Bronchial epithelial cell (primary cell): ENCODE results near the gene NRXN3. TPM values are rescaled to one million over a fixed set of nuclear protein-coding genes. Genes with fewer than 3 reads are reported as not detected.

Source experiments
- DNase-seq: peaks from one replicate; pipeline ENCODE4 v3.0.0-alpha.2; 2010; ENCODE audit warnings: low read depth
- FAIRE-seq: peaks from 2 replicates; lab custom pipeline; 2011; peaks lifted over from hg19 to GRCh38; lab: Jason Lieb, UNC
- H3K27me3 ChIP-seq: 2 replicates; pipeline ENCODE4 v1.5.1; 2011; ENCODE audit warnings: low read length; ENCODE audit not compliant: control insufficient read depth, insufficient read depth
- H3K36me3 ChIP-seq: 2 replicates; pipeline ENCODE4 v1.5.1; 2011; ENCODE audit warnings: low read length; ENCODE audit not compliant: control insufficient read depth, insufficient read depth
- H3K4me3 ChIP-seq: 2 replicates; pipeline ENCODE4 v1.5.1; 2011; ENCODE audit warnings: mild to moderate bottlenecking, low read depth, low read length, control low read depth
- CTCF ChIP-seq: IDR thresholded peaks from 2 replicates; pipeline ENCODE4 v1.5.1; 2011; ENCODE audit warnings: mild to moderate bottlenecking, moderate library complexity, low read length, control low read depth, inconsistent platforms; ENCODE audit not compliant: insufficient read depth, severe bottlenecking
- total RNA-seq: library from RNA; depleted of rRNA; stranded (reverse); fragments of >200 nt; gene quantifications from 2 replicates; pipeline ENCODE4 v1.2.1, GENCODE V29; 2014

Gene NRXN3
- total RNA-seq, 1 donor from 2014 or later, result under 0.01 TPM

DNA sequence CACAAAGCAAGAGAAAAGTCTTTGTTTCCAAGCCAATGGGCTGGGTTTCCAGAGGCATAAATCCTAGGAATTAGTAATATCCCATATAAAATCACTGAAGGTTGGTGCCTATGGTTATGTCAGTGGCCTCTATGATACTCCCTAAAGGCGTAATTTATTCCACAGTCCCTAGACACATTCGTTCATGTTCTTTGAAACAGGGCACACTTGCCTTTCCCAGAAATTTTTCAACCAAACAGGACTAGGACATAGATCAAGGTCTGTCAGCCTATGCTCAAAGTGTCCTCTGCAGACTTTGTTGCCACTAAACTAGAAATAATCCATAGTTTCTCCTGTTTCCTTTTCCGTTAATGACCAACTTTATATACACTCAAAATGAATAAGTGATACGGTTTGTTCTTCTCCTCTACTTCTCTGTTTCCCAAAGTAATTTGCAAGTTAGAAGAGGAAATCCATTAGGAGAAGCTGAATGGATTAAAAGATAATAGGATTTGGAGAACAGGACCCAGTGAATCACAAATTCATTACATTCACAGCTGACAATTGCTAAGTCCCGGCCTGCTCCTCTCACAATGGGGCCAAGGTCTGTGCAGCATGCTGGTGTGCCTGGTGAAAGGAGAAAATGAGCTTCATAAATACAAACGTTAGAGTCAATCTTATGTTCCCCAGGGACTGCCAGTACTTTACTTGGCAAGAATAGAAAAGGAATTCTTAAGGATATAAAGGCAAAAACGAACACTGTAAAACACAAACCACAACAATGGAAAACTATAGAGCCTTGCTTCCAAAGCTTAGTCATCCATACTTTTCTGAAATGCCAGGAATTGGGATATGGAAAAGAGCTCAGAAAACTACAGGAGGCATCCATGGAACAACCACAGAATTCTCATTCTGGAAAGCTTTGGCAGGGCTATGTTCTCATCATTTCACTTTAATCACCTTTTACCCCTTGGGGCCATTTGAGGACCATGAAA, 966.2 kb downstream of the NRXN3 start:
- H3K4me3 ChIP-seq, result no peak overlapping the region
- FAIRE-seq, result no peak

DNA sequence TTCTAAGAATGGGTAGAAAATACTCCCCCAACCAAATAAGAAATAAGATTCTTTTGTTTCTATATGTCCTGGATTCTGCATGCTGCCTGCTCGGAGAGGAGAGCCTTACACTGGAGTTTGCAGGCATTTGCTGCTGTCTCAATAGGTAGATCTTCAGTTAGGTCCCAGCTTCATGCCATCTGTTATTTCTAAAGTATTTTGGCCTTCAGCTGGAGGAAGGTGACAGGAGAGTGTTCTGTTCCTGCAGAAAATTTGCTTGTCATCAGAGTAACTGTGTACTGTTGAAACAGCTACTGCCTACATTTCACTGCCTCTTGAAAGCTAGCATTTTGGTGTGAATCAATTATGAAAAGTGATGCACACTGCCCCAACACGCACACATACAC, 966.9 kb downstream of the NRXN3 start:
- DNase-seq, result no peak
- no peaks in the 10 kb centered on the region for H3K27me3 ChIP-seq
- no peak for TF ChIP-seq CTCF
- H3K4me3 ChIP-seq, result no peak overlapping the region
- no peak for FAIRE-seq
- no peaks in the 10 kb centered on the region for H3K36me3 ChIP-seq

More for the DNA sequence above, 966.2 kb downstream of the NRXN3 start:
- no peaks in the 10 kb centered on the region for H3K36me3 ChIP-seq
- no peak for TF ChIP-seq CTCF
- no peak for DNase-seq
- H3K27me3 ChIP-seq, result no peaks in the 10 kb centered on the region

DNA sequence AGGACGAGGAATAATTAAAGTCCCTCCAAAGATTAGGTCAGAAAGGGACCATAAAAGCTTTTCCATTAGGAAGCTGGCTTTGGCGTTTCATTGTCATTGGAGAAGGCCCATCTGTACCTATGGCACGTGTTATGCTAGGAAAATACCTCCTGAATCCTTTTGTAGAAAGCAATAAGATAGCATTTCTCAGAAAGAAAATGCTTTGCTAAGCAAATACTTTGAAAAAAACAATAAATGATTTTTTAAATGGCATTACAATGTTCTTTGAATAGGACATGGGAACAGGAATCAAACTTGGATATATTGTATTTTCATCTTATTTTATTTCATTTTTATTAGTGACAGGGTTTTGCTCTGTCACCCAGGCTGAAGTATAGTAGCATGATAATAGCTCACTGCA, 967.7 kb downstream of the NRXN3 start:
- TF ChIP-seq CTCF, result no peak
- no peaks in the 10 kb centered on the region for H3K36me3 ChIP-seq
- FAIRE-seq (no peak), DNase-seq (no peak)
- H3K27me3 ChIP-seq, result no peaks in the 10 kb centered on the region
- H3K4me3 ChIP-seq, result no peak overlapping the region

- Histone ChIP-seq H3K4me3 (no peak overlapping the region), H3K27me3 (no peaks in the 10 kb centered on the region), H3K36me3 (no peaks in the 10 kb centered on the region)
- FAIRE-seq (no peak), DNase-seq (no peak)
- no peak for TF ChIP-seq CTCF
These were observed 974.7 kb downstream of the NRXN3 start for GRCh38 chr14:79144896-79145295.

GRCh38 chr14:79150226-79150625, 980.1 kb downstream of the NRXN3 start:
- DNase-seq (no peak), FAIRE-seq (no peak)

More at GRCh38 chr14:79150226-79150625, 980.1 kb downstream of the NRXN3 start:
- no peak for TF ChIP-seq CTCF
- Histone ChIP-seq H3K27me3 (no peaks in the 10 kb centered on the region), H3K36me3 (no peaks in the 10 kb centered on the region), H3K4me3 (no peak overlapping the region)
